WTC11 (cell line): Measurements from ENCODE around the gene PREB. TPM values are rescaled to one million over a fixed set of nuclear protein-coding genes. Genes with fewer than 3 reads are reported as not detected.

Source experiments
- ATAC-seq: fragments of 200-7000 bp; cut with Tn5 transposase; 2 replicates; pipeline ENCODE4 v1.10.0; 2021; ENCODE audit warnings: mild to moderate bottlenecking, moderate library complexity
- CTCF ChIA-PET: fragments of 300-600 bp; sonication (Branson Sonifier 250); formaldehyde crosslinking; loops from one replicate; lab custom pipeline; 2021; ENCODE audit warnings: antibody characterized with exemption; lab: Charles Lee
- POLR2A ChIA-PET: fragments of 350-600 bp; sonication (Branson Sonifier 250); formaldehyde crosslinking; loops from one replicate; lab custom pipeline; 2021; ENCODE audit warnings: antibody characterized with exemption; lab: Charles Lee
- DNase-seq: peaks from one replicate; pipeline ENCODE4 v3.0.0; 2021; ENCODE audit warnings: low spot score
- H3K27ac Mint-ChIP-seq: 2 replicates; pipeline ENCODE4 v1.8.0; 2021; ENCODE audit warnings: mixed read lengths
- H3K27me3 Mint-ChIP-seq: 2 replicates; pipeline ENCODE4 v1.8.0; 2021; ENCODE audit warnings: low read depth, mild to moderate bottlenecking, moderate library complexity, mixed read lengths
- H3K36me3 Mint-ChIP-seq: 2 replicates; pipeline ENCODE4 v1.8.0; 2021; ENCODE audit warnings: mixed read lengths
- H3K4me1 Mint-ChIP-seq: 2 replicates; pipeline ENCODE4 v1.8.0; 2022; ENCODE audit warnings: mixed read lengths
- H3K4me3 Mint-ChIP-seq: 2 replicates; pipeline ENCODE4 v1.8.0; 2021; ENCODE audit warnings: mild to moderate bottlenecking, moderate library complexity, mixed read lengths
- H3K9me3 Mint-ChIP-seq: 2 replicates; pipeline ENCODE4 v1.8.0; 2021; ENCODE audit warnings: mixed read lengths
- AFF4 ChIP-seq: sonication (generic); formaldehyde crosslinking; IDR thresholded peaks from 2 replicates; pipeline ENCODE4 v1.8.1; 2023; ENCODE audit warnings: mild to moderate bottlenecking, missing genetic modification reagents, borderline replicate concordance
- CREM ChIP-seq: sonication (generic); formaldehyde crosslinking; IDR thresholded peaks from 2 replicates; pipeline ENCODE4 v1.8.1; 2022; ENCODE audit warnings: mild to moderate bottlenecking, missing genetic modification reagents, moderate library complexity
- GRHL2 ChIP-seq: fragments of 250-450 bp; sonication (Bioruptor Pico); IDR thresholded peaks from 2 replicates; pipeline ENCODE4 v1.8.0; 2022; ENCODE audit warnings: mild to moderate bottlenecking, moderate library complexity; ENCODE audit not compliant: insufficient replicate concordance, severe bottlenecking
- IRF2 ChIP-seq: sonication (generic); formaldehyde crosslinking; IDR thresholded peaks from 2 replicates; pipeline ENCODE4 v1.8.0; 2022; ENCODE audit warnings: low read depth, missing genetic modification reagents, borderline replicate concordance
- PRDM15 ChIP-seq: sonication (generic); formaldehyde crosslinking; IDR thresholded peaks from 2 replicates; pipeline ENCODE4 v1.8.0; 2022; ENCODE audit warnings: missing genetic modification reagents
- PRRX2 ChIP-seq: fragments of 250-450 bp; sonication (Bioruptor Pico); IDR thresholded peaks from 2 replicates; pipeline ENCODE4 v1.8.0; 2021; ENCODE audit warnings: mild to moderate bottlenecking
- RORB ChIP-seq: fragments of 250-450 bp; sonication (Bioruptor Pico); IDR thresholded peaks from 2 replicates; pipeline ENCODE4 v1.9.0; 2021; ENCODE audit warnings: mild to moderate bottlenecking
- SMAD3 ChIP-seq: sonication (generic); formaldehyde crosslinking; IDR thresholded peaks from 2 replicates; pipeline ENCODE4 v1.8.0; 2022; ENCODE audit warnings: missing genetic modification reagents, mild to moderate bottlenecking, borderline replicate concordance
- SMAD4 ChIP-seq: sonication (generic); formaldehyde crosslinking; IDR thresholded peaks from 2 replicates; pipeline ENCODE4 v1.8.0; 2022; ENCODE audit warnings: mild to moderate bottlenecking, missing genetic modification reagents
- TCF7 ChIP-seq: sonication (generic); formaldehyde crosslinking; IDR thresholded peaks from 2 replicates; pipeline ENCODE4 v1.8.0; 2022; ENCODE audit warnings: mild to moderate bottlenecking, low read depth, missing genetic modification reagents, moderate library complexity
- ZNF121 ChIP-seq: sonication (generic); formaldehyde crosslinking; IDR thresholded peaks from 2 replicates; pipeline ENCODE4 v1.8.0; 2023; ENCODE audit warnings: missing genetic modification reagents
- ZNF232 ChIP-seq: sonication (generic); formaldehyde crosslinking; IDR thresholded peaks from 2 replicates; pipeline ENCODE4 v1.8.0; 2022; ENCODE audit warnings: mild to moderate bottlenecking, missing genetic modification reagents
- total RNA-seq: library from RNA; stranded (reverse); gene quantifications from 3 replicates; pipeline ENCODE4 v1.2.3, GENCODE V29; 2021
- TF ChIP-seq, protein P1 (sequence below): fragments of 200-600 bp; IDR thresholded peaks from 2 replicates; pipeline ENCODE4 v1.8.0; 2022; ENCODE audit warnings: antibody characterized with exemption
- TF ChIP-seq, protein P2 (sequence below): sonication (generic); formaldehyde crosslinking; IDR thresholded peaks from 2 replicates; pipeline ENCODE4 v1.8.0; 2023; ENCODE audit warnings: missing genetic modification reagents
- TF ChIP-seq, protein P3 (sequence below): fragments of 250-450 bp; sonication (Bioruptor Pico); IDR thresholded peaks from 2 replicates; pipeline ENCODE4 v1.9.0; 2021; ENCODE audit warnings: moderate library complexity, mild to moderate bottlenecking, inconsistent platforms, borderline replicate concordance
- TF ChIP-seq, protein P4 (sequence below): fragments of 250-450 bp; sonication (Bioruptor Pico); IDR thresholded peaks from 2 replicates; pipeline ENCODE4 v1.8.0; 2021; ENCODE audit warnings: mild to moderate bottlenecking
- TF ChIP-seq, protein P5 (sequence below): fragments of 250-450 bp; sonication (Bioruptor Pico); IDR thresholded peaks from 2 replicates; pipeline ENCODE4 v1.9.0; 2021; ENCODE audit warnings: mild to moderate bottlenecking
- TF ChIP-seq, protein P6 (sequence below): sonication (generic); formaldehyde crosslinking; IDR thresholded peaks from 2 replicates; pipeline ENCODE4 v1.8.1; 2023; ENCODE audit warnings: mild to moderate bottlenecking, missing genetic modification reagents, moderate library complexity
- TF ChIP-seq, protein P7 (sequence below): fragments of 250-450 bp; sonication (Bioruptor Pico); IDR thresholded peaks from 2 replicates; pipeline ENCODE4 v1.9.0; 2021; ENCODE audit warnings: mild to moderate bottlenecking
- TF ChIP-seq, protein P8 (sequence below): sonication (generic); formaldehyde crosslinking; IDR thresholded peaks from 2 replicates; pipeline ENCODE4 v1.8.0; 2022; ENCODE audit warnings: mild to moderate bottlenecking, missing genetic modification reagents

PREB gene
- total RNA-seq, 1 experiment from 2014 or later: 69.2 TPM

- CTCF ChIA-PET: no interaction called here
Observed at GRCh38 chr2:27130396-27130795, 4.0 kb downstream of the PREB start.

More at GRCh38 chr2:27130396-27130795, 4.0 kb downstream of the PREB start:
- Mint-ChIP-seq H3K4me3 (no peak overlapping the region), H3K9me3 (no peaks in the 10 kb centered on the region), H3K27me3 (peaks cover 2% of the 10 kb centered on the region; the same call in 1 of the 2 replicates), H3K4me1 (peaks cover 14% of the 10 kb centered on the region), H3K36me3 (peaks cover 21% of the 10 kb centered on the region), H3K27ac (no peak overlapping the region)
- no peak for ATAC-seq
- POLR2A ChIA-PET: no interaction called here
- no peak for TF ChIP-seq IRF2 (CRISPR knock-in tag)
- TF ChIP-seq, protein P1, sequence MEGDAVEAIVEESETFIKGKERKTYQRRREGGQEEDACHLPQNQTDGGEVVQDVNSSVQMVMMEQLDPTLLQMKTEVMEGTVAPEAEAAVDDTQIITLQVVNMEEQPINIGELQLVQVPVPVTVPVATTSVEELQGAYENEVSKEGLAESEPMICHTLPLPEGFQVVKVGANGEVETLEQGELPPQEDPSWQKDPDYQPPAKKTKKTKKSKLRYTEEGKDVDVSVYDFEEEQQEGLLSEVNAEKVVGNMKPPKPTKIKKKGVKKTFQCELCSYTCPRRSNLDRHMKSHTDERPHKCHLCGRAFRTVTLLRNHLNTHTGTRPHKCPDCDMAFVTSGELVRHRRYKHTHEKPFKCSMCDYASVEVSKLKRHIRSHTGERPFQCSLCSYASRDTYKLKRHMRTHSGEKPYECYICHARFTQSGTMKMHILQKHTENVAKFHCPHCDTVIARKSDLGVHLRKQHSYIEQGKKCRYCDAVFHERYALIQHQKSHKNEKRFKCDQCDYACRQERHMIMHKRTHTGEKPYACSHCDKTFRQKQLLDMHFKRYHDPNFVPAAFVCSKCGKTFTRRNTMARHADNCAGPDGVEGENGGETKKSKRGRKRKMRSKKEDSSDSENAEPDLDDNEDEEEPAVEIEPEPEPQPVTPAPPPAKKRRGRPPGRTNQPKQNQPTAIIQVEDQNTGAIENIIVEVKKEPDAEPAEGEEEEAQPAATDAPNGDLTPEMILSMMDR: no peak
- TF ChIP-seq RORB (CRISPR knock-in tag): no peak
- TF ChIP-seq, protein P2, sequence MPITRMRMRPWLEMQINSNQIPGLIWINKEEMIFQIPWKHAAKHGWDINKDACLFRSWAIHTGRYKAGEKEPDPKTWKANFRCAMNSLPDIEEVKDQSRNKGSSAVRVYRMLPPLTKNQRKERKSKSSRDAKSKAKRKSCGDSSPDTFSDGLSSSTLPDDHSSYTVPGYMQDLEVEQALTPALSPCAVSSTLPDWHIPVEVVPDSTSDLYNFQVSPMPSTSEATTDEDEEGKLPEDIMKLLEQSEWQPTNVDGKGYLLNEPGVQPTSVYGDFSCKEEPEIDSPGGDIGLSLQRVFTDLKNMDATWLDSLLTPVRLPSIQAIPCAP (CRISPR knock-in tag): no peak
- TF ChIP-seq, protein P3, sequence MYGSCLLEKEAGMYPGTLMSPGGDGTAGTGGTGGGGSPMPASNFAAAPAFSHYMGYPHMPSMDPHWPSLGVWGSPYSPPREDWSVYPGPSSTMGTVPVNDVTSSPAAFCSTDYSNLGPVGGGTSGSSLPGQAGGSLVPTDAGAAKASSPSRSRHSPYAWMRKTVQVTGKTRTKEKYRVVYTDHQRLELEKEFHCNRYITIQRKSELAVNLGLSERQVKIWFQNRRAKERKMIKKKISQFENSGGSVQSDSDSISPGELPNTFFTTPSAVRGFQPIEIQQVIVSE: no peak
- TF ChIP-seq CREM (CRISPR knock-in tag): no peak
- no peak for TF ChIP-seq AFF4 (CRISPR knock-in tag)
- TF ChIP-seq SMAD4 (CRISPR knock-in tag): no peak
- TF ChIP-seq ZNF232: no peak
- TF ChIP-seq, protein P4, sequence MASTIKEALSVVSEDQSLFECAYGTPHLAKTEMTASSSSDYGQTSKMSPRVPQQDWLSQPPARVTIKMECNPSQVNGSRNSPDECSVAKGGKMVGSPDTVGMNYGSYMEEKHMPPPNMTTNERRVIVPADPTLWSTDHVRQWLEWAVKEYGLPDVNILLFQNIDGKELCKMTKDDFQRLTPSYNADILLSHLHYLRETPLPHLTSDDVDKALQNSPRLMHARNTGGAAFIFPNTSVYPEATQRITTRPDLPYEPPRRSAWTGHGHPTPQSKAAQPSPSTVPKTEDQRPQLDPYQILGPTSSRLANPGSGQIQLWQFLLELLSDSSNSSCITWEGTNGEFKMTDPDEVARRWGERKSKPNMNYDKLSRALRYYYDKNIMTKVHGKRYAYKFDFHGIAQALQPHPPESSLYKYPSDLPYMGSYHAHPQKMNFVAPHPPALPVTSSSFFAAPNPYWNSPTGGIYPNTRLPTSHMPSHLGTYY (CRISPR knock-in tag): no peak
- TF ChIP-seq, protein P5, sequence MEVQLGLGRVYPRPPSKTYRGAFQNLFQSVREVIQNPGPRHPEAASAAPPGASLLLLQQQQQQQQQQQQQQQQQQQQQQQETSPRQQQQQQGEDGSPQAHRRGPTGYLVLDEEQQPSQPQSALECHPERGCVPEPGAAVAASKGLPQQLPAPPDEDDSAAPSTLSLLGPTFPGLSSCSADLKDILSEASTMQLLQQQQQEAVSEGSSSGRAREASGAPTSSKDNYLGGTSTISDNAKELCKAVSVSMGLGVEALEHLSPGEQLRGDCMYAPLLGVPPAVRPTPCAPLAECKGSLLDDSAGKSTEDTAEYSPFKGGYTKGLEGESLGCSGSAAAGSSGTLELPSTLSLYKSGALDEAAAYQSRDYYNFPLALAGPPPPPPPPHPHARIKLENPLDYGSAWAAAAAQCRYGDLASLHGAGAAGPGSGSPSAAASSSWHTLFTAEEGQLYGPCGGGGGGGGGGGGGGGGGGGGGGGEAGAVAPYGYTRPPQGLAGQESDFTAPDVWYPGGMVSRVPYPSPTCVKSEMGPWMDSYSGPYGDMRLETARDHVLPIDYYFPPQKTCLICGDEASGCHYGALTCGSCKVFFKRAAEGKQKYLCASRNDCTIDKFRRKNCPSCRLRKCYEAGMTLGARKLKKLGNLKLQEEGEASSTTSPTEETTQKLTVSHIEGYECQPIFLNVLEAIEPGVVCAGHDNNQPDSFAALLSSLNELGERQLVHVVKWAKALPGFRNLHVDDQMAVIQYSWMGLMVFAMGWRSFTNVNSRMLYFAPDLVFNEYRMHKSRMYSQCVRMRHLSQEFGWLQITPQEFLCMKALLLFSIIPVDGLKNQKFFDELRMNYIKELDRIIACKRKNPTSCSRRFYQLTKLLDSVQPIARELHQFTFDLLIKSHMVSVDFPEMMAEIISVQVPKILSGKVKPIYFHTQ (CRISPR knock-in tag): no peak
- no peak for TF ChIP-seq SMAD3 (CRISPR knock-in tag)
- no peak for TF ChIP-seq TCF7 (CRISPR knock-in tag)
- TF ChIP-seq, protein P6, sequence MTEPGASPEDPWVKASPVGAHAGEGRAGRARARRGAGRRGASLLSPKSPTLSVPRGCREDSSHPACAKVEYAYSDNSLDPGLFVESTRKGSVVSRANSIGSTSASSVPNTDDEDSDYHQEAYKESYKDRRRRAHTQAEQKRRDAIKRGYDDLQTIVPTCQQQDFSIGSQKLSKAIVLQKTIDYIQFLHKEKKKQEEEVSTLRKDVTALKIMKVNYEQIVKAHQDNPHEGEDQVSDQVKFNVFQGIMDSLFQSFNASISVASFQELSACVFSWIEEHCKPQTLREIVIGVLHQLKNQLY: no peak
- TF ChIP-seq, protein P7, sequence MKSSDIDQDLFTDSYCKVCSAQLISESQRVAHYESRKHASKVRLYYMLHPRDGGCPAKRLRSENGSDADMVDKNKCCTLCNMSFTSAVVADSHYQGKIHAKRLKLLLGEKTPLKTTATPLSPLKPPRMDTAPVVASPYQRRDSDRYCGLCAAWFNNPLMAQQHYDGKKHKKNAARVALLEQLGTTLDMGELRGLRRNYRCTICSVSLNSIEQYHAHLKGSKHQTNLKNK (CRISPR knock-in tag): no peak
- no peak for TF ChIP-seq PRRX2 (CRISPR knock-in tag)
- TF ChIP-seq GRHL2: no peak
- TF ChIP-seq, protein P8, sequence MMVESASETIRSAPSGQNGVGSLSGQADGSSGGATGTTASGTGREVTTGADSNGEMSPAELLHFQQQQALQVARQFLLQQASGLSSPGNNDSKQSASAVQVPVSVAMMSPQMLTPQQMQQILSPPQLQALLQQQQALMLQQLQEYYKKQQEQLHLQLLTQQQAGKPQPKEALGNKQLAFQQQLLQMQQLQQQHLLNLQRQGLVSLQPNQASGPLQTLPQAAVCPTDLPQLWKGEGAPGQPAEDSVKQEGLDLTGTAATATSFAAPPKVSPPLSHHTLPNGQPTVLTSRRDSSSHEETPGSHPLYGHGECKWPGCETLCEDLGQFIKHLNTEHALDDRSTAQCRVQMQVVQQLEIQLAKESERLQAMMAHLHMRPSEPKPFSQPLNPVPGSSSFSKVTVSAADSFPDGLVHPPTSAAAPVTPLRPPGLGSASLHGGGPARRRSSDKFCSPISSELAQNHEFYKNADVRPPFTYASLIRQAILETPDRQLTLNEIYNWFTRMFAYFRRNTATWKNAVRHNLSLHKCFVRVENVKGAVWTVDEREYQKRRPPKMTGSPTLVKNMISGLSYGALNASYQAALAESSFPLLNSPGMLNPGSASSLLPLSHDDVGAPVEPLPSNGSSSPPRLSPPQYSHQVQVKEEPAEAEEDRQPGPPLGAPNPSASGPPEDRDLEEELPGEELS (CRISPR knock-in tag): no peak
- no peak for TF ChIP-seq PRDM15
- TF ChIP-seq ZNF121 (CRISPR knock-in tag): no peak
- DNase-seq: no peak
